GM12891 (cell line): ENCODE measurements around the gene CRADD.

Experiments used
- PAX5 ChIP-seq: IDR thresholded peaks from 2 replicates; pipeline ENCODE4 v1.6.1; 2011; ENCODE audit warnings: low read length, moderate library complexity, mild to moderate bottlenecking; ENCODE audit not compliant: insufficient read depth, severe bottlenecking
- POLR2A ChIP-seq: IDR thresholded peaks from 2 replicates; pipeline ENCODE4 v1.6.1; 2011; ENCODE audit warnings: low read depth, low read length, control low read depth
- POLR2AphosphoS5 ChIP-seq: IDR thresholded peaks from 2 replicates; pipeline ENCODE4 v1.6.1; 2011; ENCODE audit warnings: low read depth, low read length, control low read depth
- POU2F2 ChIP-seq: IDR thresholded peaks from 2 replicates; pipeline ENCODE4 v1.6.1; 2011; ENCODE audit warnings: low read depth, mild to moderate bottlenecking, control low read depth, low read length, moderate library complexity
- SPI1 ChIP-seq: IDR thresholded peaks from 2 replicates; pipeline ENCODE4 v1.6.1; 2011; ENCODE audit warnings: low read depth, low read length, control low read depth
- TAF1 ChIP-seq: IDR thresholded peaks from 2 replicates; pipeline ENCODE4 v1.6.1; 2011; ENCODE audit warnings: low read depth, low read length, control low read depth

DNA sequence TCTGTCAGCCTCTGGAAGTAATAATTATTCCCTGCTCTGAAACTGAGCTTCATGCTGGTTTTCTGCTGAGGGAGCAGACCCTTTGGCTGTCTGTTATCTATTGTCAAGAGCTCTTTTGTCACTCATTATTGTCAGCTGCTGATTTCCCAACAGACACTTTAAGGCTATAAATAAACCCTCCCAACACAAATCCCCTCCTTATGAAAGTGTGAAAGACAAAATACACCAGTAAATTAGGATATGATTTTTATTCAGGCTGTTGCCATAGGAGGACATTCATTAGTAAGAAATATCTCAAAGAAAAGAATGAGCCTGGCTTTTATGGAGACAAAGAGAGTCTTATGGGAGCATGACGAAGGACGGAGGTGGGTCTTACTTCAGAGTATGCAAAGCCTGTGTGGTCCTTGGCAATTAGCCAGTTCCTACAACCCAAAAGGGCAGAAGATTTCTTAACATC, 180.8 kb downstream of the CRADD start:
- no peak for TF ChIP-seq TAF1
- TF ChIP-seq POLR2AphosphoS5 = no peak
- TF ChIP-seq POLR2A = no peak
- no peak for TF ChIP-seq SPI1
- TF ChIP-seq PAX5 = no peak
- no peak for TF ChIP-seq POU2F2
